Measurements from ENCODE around the gene SNTG2. TPM values are rescaled to one million over a fixed set of nuclear protein-coding genes. Genes with fewer than 3 reads are reported as not detected.
"Not testable (repeated sequence)": the region's sequence is repeated elsewhere in the genome, so short reads cannot be mapped to it uniquely, and the experiment has no call there.

The SNTG2 gene
- total and polyA plus RNA-seq, 11 donors: 0.19 to 3.2 (median 0.93) TPM

DNA sequence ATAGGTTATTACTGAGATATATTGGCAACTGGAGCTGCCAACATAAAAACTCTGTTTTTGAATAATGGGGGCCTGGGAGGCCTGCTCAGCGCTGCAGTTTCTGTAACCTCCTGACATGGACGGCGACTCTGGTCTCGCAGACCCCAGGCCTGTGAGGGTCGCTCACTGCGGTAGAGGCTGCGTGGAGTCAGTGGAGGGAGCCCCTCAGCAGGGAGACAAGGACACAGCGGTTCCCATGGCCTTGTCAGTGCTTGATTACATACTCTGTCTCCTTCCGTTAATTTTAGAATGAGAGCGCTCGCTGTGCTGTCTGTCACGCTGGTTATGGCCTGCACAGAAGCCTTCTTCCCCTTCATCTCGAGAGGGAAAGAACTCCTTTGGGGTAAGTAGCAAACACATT is 463.5 kb downstream of the SNTG2 start:
- ATAC-seq (peak in 1 of 4 donors; percentile 41), DNase-seq (no peak)
- H3K27ac ChIP-seq: no peak overlapping the region
- no peaks in the 10 kb centered on the region for H3K27me3 ChIP-seq
- H3K36me3 ChIP-seq: peaks cover 0 to 7% (median 0%) of the 10 kb centered on the region in 9 donors
- H3K9me3 ChIP-seq: no peaks in the 10 kb centered on the region
- no peaks in the 10 kb centered on the region for H3K4me1 ChIP-seq
- H3K4me3 ChIP-seq: no peak overlapping the region
- WGBS, 4 donors: 64 to 74% (median 71%) methylated on average over 13 of the region's 13 CpGs
- TF ChIP-seq, protein P1, sequence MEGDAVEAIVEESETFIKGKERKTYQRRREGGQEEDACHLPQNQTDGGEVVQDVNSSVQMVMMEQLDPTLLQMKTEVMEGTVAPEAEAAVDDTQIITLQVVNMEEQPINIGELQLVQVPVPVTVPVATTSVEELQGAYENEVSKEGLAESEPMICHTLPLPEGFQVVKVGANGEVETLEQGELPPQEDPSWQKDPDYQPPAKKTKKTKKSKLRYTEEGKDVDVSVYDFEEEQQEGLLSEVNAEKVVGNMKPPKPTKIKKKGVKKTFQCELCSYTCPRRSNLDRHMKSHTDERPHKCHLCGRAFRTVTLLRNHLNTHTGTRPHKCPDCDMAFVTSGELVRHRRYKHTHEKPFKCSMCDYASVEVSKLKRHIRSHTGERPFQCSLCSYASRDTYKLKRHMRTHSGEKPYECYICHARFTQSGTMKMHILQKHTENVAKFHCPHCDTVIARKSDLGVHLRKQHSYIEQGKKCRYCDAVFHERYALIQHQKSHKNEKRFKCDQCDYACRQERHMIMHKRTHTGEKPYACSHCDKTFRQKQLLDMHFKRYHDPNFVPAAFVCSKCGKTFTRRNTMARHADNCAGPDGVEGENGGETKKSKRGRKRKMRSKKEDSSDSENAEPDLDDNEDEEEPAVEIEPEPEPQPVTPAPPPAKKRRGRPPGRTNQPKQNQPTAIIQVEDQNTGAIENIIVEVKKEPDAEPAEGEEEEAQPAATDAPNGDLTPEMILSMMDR (IDR thresholded peaks at IDR 0.05): no peak
- no peak for TF ChIP-seq POLR2A (IDR thresholded peaks at IDR 0.05)
- intact Hi-C loops (cut with DNase I): no loop called here

DNA sequence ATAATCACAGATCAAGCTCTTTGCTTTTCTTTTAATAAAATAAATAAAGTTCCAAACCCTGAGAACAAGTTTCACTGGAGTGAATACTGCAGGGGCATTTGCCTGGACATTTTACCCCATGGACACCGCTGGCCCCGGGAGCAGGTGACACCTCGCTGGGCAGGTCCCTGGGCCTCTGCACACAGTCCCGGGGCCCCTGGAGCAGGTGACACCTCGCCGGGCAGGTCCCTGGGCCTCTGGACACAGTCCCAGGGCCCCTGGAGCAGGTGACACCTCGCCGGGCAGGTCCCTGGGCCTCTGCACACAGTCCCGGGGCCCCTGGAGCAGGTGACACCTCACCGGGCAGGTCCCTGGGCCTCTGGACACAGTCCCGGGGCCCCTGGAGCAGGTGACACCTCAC is 464.3 kb downstream of the SNTG2 start:
- H3K27me3 ChIP-seq; H3K27ac ChIP-seq; H3K4me3 ChIP-seq; intact Hi-C loops (cut with DNase I); ATAC-seq; H3K9me3 ChIP-seq; DNase-seq; H3K4me1 ChIP-seq; H3K36me3 ChIP-seq: not testable (repeated sequence)
- whole genome bisulfite sequencing, 4 donors: 73 to 90% (median 84%) methylated on average over 6 to 11 of the region's 11 CpGs

DNA sequence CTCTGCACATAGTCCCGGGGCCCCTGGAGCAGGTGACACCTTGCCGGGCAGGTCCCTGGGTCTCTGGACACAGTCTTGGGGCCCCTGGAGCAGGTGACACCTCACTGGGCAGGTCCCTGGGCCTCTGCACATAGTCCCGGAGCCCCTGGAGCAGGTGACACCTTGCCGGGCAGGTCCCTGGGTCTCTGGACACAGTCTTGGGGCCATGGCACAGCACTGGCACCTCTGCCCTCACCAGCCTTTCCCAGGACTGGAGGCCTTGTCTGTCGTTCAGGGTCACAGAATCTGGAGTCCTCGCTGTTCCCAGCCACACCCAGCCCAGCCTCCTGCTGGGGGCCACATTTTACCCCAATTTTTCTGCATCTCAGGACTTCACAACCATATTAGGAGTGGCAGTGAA is 464.9 kb downstream of the SNTG2 start:
- WGBS, 4 donors: 75 to 93% (median 85%) methylated on average over 4 to 6 of the region's 6 CpGs
- peaks cover 0 to 7% (median 0%) of the 10 kb centered on the region in 9 donors for H3K36me3 ChIP-seq
- no peaks in the 10 kb centered on the region for H3K4me1 ChIP-seq
- no peak for TF ChIP-seq POLR2A (IDR thresholded peaks at IDR 0.05)
- TF ChIP-seq, protein P1 (IDR thresholded peaks at IDR 0.05): no peak
- no peaks in the 10 kb centered on the region for H3K27me3 ChIP-seq
- intact Hi-C loops (cut with DNase I): no loop called here
- no peak overlapping the region for H3K4me3 ChIP-seq
- ATAC-seq (no peak), DNase-seq (no peak)
- H3K27ac ChIP-seq: no peak overlapping the region
- H3K9me3 ChIP-seq: no peaks in the 10 kb centered on the region

Measured in heart left ventricle (tissue), 16 donors.